ENCODE data around the gene IL6ST.
"Not testable (repeated sequence)": the region's sequence is repeated elsewhere in the genome, so short reads cannot be mapped to it uniquely, and the experiment has no call there.

The IL6ST gene

GRCh38 chr5:55994495-55994997 is at the start of gene IL6ST:
Gene IL6ST (minus strand): TSS chr5:55994963. CDS start chr5:55976278, 18,685 bp downstream.
- DNase-seq: no peak

- no peak for DNase-seq
These were observed 45.2 kb upstream of the IL6ST start for GRCh38 chr5:56039985-56040384.

GRCh38 chr5:56038206-56038605 is 43.4 kb upstream of the IL6ST start:
- DNase-seq: not testable (repeated sequence)

- no peak for DNase-seq
These were observed 42.8 kb upstream of the IL6ST start for GRCh38 chr5:56037531-56038010.

- DNase-seq: not testable (repeated sequence)
These were observed 40.6 kb upstream of the IL6ST start for GRCh38 chr5:56035394-56035793.

- not testable (repeated sequence) for DNase-seq
These were observed 35.3 kb upstream of the IL6ST start for GRCh38 chr5:56029871-56030630.

GRCh38 chr5:56029457-56029856 is 34.7 kb upstream of the IL6ST start:
- no peak for DNase-seq

GRCh38 chr5:56028708-56029107 is 33.9 kb upstream of the IL6ST start:
- DNase-seq: no peak

- peak; percentile 87 for DNase-seq
These were observed 32.1 kb upstream of the IL6ST start for GRCh38 chr5:56026863-56027300.

GRCh38 chr5:56025151-56025885 is 30.6 kb upstream of the IL6ST start:
- no peak for DNase-seq

- DNase-seq: no peak
These were observed 30.0 kb upstream of the IL6ST start for GRCh38 chr5:56024810-56025150.

- no peak for DNase-seq
These were observed 28.5 kb upstream of the IL6ST start for GRCh38 chr5:56023296-56023695.

- DNase-seq: peak; percentile 37
These were observed 24.8 kb upstream of the IL6ST start for GRCh38 chr5:56019306-56020272.

- DNase-seq: no peak
These were observed 24.1 kb upstream of the IL6ST start for GRCh38 chr5:56018832-56019231.

- not testable (repeated sequence) for DNase-seq
These were observed 19.9 kb upstream of the IL6ST start for GRCh38 chr5:56014701-56015100.

GRCh38 chr5:56013939-56014338 is 19.2 kb upstream of the IL6ST start:
- DNase-seq: not testable (repeated sequence)

- peak; percentile 81 for DNase-seq
These were observed 17.7 kb upstream of the IL6ST start for GRCh38 chr5:56012281-56012963.

- DNase-seq: peak; percentile 71
These were observed 17.1 kb upstream of the IL6ST start for GRCh38 chr5:56011835-56012234.

GRCh38 chr5:56010431-56010830 is 15.7 kb upstream of the IL6ST start:
- no peak for DNase-seq

- no peak for DNase-seq
These were observed 11.8 kb upstream of the IL6ST start for GRCh38 chr5:56006600-56006999.

GRCh38 chr5:56006094-56006493 is 11.3 kb upstream of the IL6ST start:
- no peak for DNase-seq

- DNase-seq: no peak
These were observed 10.1 kb upstream of the IL6ST start for GRCh38 chr5:56004874-56005273.

All from activated CD4-positive, alpha-beta T cell treated with anti-CD3 and anti-CD28 coated beads, Interleukin-10, Interleukin-2, amounts not matched to agents 100 ng/mL and 50 ng/mL, durations not matched to agents 16 hours and 8 hours (primary cell).